HFF-Myc (cell line): Measurements from ENCODE around the gene CRTC2.
A peak's percentile ranks its signal among the peaks of the same experiment; 100 is the strongest.

Experiments
- DNase-seq: peaks from one replicate; pipeline ENCODE4 v3.0.0-alpha.2; 2011; ENCODE audit warnings: low read depth; ENCODE audit errors: extremely low read depth
- H3K4me3 ChIP-seq: replicated peaks from 2 replicates; pipeline ENCODE4 v1.5.1; 2011; ENCODE audit warnings: low read depth, mild to moderate bottlenecking, control low read depth, low read length
- TF ChIP-seq, protein P1 (sequence below): IDR thresholded peaks from 2 replicates; pipeline ENCODE4 v1.5.1; 2012; ENCODE audit warnings: mild to moderate bottlenecking, low read depth, low read length, control low read depth; ENCODE audit errors: missing control alignments

Gene CRTC2

DNA sequence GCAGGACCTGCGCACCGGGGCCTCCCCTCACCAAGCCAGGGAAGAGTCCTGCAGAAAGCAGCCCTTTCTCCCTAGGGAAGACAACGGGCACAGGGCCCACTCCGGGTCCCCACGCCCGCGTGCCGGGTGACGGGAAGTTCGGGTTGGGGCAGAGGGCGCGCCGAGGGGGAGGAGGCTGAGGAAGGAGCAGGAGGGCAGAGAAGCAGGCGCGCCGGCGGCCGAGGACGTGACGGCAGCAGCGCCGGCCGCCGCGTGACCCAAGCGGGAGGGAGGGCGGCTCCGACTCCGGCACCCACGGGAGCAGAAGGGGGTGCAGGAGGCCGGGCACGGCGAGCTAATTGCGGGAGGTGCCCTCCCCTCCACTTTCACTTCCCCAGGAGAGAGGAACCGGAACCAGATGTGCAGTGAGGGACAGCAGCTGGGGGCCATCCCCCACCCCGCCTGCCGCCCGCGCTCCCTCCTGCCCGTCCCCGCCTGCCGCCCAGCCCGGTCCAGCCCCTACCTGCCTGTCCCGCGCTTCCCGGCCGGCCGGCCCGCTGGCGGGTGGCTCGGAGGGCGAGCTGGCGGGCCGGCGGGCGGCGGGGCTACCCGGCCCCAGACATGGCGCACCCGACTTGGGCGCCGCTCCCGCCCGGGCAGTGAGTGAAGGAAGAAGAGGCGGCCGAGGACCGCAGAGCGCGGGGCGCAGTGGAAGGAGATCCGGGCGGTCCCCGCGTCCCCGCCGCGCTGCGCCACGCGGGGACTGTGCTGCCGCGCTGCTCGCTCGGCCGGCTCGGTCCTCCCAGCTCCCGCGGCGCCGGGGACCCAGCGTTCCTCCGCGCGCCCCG lies 12.4 kb downstream of the CRTC2 start:
- TF ChIP-seq, protein P1, sequence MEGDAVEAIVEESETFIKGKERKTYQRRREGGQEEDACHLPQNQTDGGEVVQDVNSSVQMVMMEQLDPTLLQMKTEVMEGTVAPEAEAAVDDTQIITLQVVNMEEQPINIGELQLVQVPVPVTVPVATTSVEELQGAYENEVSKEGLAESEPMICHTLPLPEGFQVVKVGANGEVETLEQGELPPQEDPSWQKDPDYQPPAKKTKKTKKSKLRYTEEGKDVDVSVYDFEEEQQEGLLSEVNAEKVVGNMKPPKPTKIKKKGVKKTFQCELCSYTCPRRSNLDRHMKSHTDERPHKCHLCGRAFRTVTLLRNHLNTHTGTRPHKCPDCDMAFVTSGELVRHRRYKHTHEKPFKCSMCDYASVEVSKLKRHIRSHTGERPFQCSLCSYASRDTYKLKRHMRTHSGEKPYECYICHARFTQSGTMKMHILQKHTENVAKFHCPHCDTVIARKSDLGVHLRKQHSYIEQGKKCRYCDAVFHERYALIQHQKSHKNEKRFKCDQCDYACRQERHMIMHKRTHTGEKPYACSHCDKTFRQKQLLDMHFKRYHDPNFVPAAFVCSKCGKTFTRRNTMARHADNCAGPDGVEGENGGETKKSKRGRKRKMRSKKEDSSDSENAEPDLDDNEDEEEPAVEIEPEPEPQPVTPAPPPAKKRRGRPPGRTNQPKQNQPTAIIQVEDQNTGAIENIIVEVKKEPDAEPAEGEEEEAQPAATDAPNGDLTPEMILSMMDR = no peak
- H3K4me3 ChIP-seq = peak overlapping the region; percentile 83
- DNase-seq = no peak

DNA sequence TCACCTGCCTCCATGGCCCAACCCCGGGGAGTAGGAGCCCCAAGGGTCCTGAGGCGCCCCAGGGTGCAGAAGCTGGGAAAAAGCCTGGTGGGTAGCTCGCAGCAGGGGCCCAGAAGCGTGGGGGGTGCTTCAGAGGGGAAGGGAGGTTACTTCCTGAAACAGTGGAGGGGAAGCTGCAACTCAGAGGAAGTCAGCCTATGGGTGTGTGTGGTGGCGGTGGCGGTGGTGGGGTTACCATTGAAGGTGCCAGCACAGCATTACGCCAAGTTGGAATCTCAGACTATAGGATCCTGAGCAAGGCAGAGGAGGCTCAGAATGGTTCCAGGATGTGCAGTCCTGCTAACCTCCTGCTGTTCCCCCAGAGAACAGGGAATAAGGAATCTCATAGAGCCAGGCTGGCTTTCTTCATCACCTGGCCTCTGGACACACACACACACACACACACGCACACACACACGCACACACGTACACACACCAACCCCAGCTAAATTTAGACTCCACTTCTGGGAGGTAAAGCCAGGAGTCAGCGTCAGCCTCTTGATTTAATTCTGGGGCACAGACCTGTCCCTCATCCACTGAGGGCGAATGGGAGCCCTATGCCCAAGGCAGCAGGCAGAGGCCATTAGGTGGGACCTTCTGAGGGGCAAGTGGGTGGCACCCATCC lies 13.1 kb downstream of the CRTC2 start:
- TF ChIP-seq, protein P1 = no peak
- peak overlapping the region; percentile 83 for H3K4me3 ChIP-seq
- DNase-seq = no peak

- TF ChIP-seq, protein P1 = no peak
- H3K4me3 ChIP-seq = peak overlapping the region; percentile 83
- DNase-seq = no peak
Observed at GRCh38 chr1:153944827-153945117, 13.6 kb downstream of the CRTC2 start.

GRCh38 chr1:153944005-153944826 lies 14.2 kb downstream of the CRTC2 start:
- TF ChIP-seq, protein P1 = no peak
- no peak overlapping the region for H3K4me3 ChIP-seq
- DNase-seq = no peak

GRCh38 chr1:153942766-153943549 lies 15.5 kb downstream of the CRTC2 start:
- DNase-seq = no peak
- H3K4me3 ChIP-seq = no peak overlapping the region
- TF ChIP-seq, protein P1 = no peak
